BJ (cell line): ENCODE data around the gene IDH2. TPM values are rescaled to one million over a fixed set of nuclear protein-coding genes. Genes with fewer than 3 reads are reported as not detected.
A peak's percentile ranks its signal among the peaks of the same experiment; 100 is the strongest.
"Not testable (repeated sequence)": the region's sequence is repeated elsewhere in the genome, so short reads cannot be mapped to it uniquely, and the experiment has no call there.

Experiments
- CTCF ChIA-PET: fragments of 350-600 bp; formaldehyde crosslinking; extraction: SDS; loops from one replicate; lab custom pipeline; 2021; ENCODE audit warnings: antibody characterized with exemption, inconsistent platforms; lab: Yijun Ruan, JAX
- POLR2A ChIA-PET: fragments of 300-600 bp; sonication (Branson Sonifier 250); formaldehyde crosslinking; extraction: SDS; loops from one replicate; lab custom pipeline; 2021; ENCODE audit warnings: antibody characterized with exemption; lab: Charles Lee
- DNase-seq: peaks from one replicate; pipeline ENCODE4 v3.0.0-alpha.2; 2011; ENCODE audit warnings: low read depth
- H3K27me3 ChIP-seq: 2 replicates; pipeline ENCODE4 v1.6.0; 2011; ENCODE audit warnings: low read length; ENCODE audit not compliant: control insufficient read depth, insufficient read depth
- H3K36me3 ChIP-seq: 2 replicates; pipeline ENCODE4 v1.5.1; 2011; ENCODE audit warnings: low read length; ENCODE audit not compliant: control insufficient read depth, insufficient read depth
- H3K4me3 ChIP-seq: 2 replicates; pipeline ENCODE4 v1.5.1; 2011; ENCODE audit warnings: low read depth, mild to moderate bottlenecking, control low read depth, low read length
- CTCF ChIP-seq: IDR thresholded peaks from 2 replicates; pipeline ENCODE4 v1.5.1; 2011; ENCODE audit warnings: low read depth, mild to moderate bottlenecking, control low read depth, inconsistent platforms, low read length, moderate library complexity; ENCODE audit not compliant: insufficient read depth
- polyA plus RNA-seq: library from polyadenylated mRNA; depleted of rRNA; stranded (reverse); fragments of >200 nt; gene quantifications from 2 replicates; pipeline ENCODE4 v1.2.3, GENCODE V29; 2011

Gene IDH2
- polyA plus RNA-seq, 1 experiment = 164 TPM

DNA sequence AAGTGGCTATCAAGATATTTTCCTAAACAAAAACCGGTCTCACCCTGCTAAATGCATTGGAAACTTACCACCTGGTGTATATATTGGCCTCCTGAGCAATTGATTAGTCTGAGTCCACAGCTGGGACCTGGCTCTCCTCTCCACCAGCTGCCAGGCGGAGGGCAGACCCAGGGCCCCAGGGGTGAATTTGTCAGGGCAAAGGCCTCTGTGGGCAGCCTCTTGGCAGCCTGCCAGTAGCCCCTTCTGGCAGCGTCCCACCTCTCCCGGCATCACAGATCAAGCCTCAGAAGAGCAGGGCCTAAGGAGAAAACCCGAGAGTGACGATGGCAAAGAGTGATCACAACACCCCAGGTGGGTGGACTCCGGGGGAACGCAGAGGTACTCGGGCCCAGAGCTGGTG, 43.0 kb upstream of the IDH2 start:
- no peak for DNase-seq
- CTCF ChIA-PET = interaction anchor here (0.7 to 4.0 kb wide), 2 partner anchors 36 to 77 kb away, joined by 3 to 35 read pairs; no protein-coding TSS in a partner anchor
- TF ChIP-seq CTCF = no peak
- Histone ChIP-seq H3K36me3 (no peaks in the 10 kb centered on the region), H3K4me3 (no peak overlapping the region), H3K27me3 (no peaks in the 10 kb centered on the region)
- POLR2A ChIA-PET = no interaction called here

- POLR2A ChIA-PET = no interaction called here
Observed at GRCh38 chr15:90143166-90143655, 40.9 kb upstream of the IDH2 start.

GRCh38 chr15:90142216-90143165, 40.2 kb upstream of the IDH2 start:
- Histone ChIP-seq H3K4me3 (no peak overlapping the region), H3K36me3 (no peaks in the 10 kb centered on the region), H3K27me3 (no peaks in the 10 kb centered on the region)
- TF ChIP-seq CTCF = no peak
- no peak for DNase-seq
- POLR2A ChIA-PET = no interaction called here
- CTCF ChIA-PET = interaction anchor here (0.6 to 4.0 kb wide), 5 partner anchors 10 to 427 kb away, joined by 3 to 35 read pairs (median 4); no protein-coding TSS in a partner anchor

More at GRCh38 chr15:90143166-90143655, 40.9 kb upstream of the IDH2 start:
- no peaks in the 10 kb centered on the region for H3K36me3 ChIP-seq
- no peaks in the 10 kb centered on the region for H3K27me3 ChIP-seq
- DNase-seq = no peak
- no peak overlapping the region for H3K4me3 ChIP-seq
- peak; percentile 58 for TF ChIP-seq CTCF
- CTCF ChIA-PET = interaction anchor here (1.8 to 4.0 kb wide), 3 partner anchors 9 to 79 kb away, joined by 3 to 35 read pairs (median 5); partner anchors contain the start of gene SEMA4B

- no peak overlapping the region for H3K4me3 ChIP-seq
- CTCF ChIA-PET = interaction anchor here (0.6 to 1.5 kb wide), 4 partner anchors 12 to 428 kb away, joined by 3 to 4 read pairs (median 4); no protein-coding TSS in a partner anchor
- H3K27me3 ChIP-seq = no peaks in the 10 kb centered on the region
Observed at GRCh38 chr15:90141646-90142045, 39.4 kb upstream of the IDH2 start.

DNA sequence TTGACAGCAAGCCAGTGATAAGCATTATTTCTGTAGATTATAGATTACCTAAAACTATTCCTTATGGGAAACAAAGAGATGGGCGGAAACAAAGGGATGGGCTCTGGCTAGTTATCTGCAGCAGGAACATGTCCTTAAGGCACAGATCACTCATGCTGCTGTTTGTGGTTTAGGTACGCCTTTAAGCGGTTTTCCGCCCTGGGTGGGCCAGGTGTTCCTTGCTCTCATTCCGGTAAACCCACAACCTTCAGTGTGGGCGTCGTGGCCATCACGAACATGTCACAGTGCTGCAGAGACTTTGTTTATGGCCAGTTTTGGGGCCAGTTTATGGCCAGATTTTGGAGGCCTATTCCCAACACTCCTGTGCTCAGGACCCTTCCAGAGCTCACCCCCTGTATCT, 37.3 kb upstream of the IDH2 start:
- POLR2A ChIA-PET, CTCF ChIA-PET, H3K4me3 ChIP-seq, H3K27me3 ChIP-seq, DNase-seq, H3K36me3 ChIP-seq: not testable (repeated sequence)

More at GRCh38 chr15:90141646-90142045, 39.4 kb upstream of the IDH2 start:
- DNase-seq = no peak
- H3K36me3 ChIP-seq = no peaks in the 10 kb centered on the region
- POLR2A ChIA-PET = no interaction called here
- TF ChIP-seq CTCF = no peak
